ENCODE measurements around the gene LZTS2. TPM values are rescaled to one million over a fixed set of nuclear protein-coding genes. Genes with fewer than 3 reads are reported as not detected.

The LZTS2 gene
- total RNA-seq, 1 experiment from 2014 or later, result 93.0 TPM

- H2AFZ ChIP-seq (ENCODE audit: low read depth, low read length, poor library complexity, severe bottlenecking), result no peak overlapping the region
- ChIA-PET RAD21 (ENCODE audit: low non-redundant PET in 1 of 2, low total read pairs in 2 of 2, uncharacterized antibody in 2 of 2, unreplicated experiment in 2 of 2) (no interaction called here), POLR2A (no interaction called here), CTCF (interaction anchor here (3.9 to 6.1 kb wide), 2 partner anchors 13 to 94 kb away, joined by 14 to 104 read pairs; partner anchors contain the start of gene KAZALD1)
- H3K36me3 ChIP-seq (ENCODE audit: control insufficient read depth in 1 of 2, insufficient read depth in 2 of 2, low read length in 2 of 2), result no peaks in the 10 kb centered on the region
- H3K27ac ChIP-seq (ENCODE audit: low read depth, low read length), result no peak overlapping the region
- intact Hi-C loops (cut with micrococcal nuclease), result no loop called here
- no peak overlapping the region for H3K9ac ChIP-seq (ENCODE audit: low read length)
- DNase-seq (ENCODE audit: low read depth, low spot score) (no peak), ATAC-seq (no peak)
- no peaks in the 10 kb centered on the region for H3K9me3 ChIP-seq (ENCODE audit: control insufficient read depth in 1 of 2, insufficient read depth in 1 of 2, low read depth in 1 of 2, low read length in 2 of 2)
- H3K79me2 ChIP-seq (ENCODE audit: insufficient read depth, low read length), result peaks cover 46% of the 10 kb centered on the region
- no peak overlapping the region for H3K4me2 ChIP-seq (ENCODE audit: low read length)
- no peak overlapping the region for H3K4me3 ChIP-seq (replicated peaks in 1 of 2; ENCODE audit: low read depth in 1 of 2, low read length in 2 of 2)
- no peak for TF ChIP-seq ZNF274 (IDR thresholded peaks at IDR 0.05; ENCODE audit: low read depth, low read length)
- TF ChIP-seq ELF1 (IDR thresholded peaks at IDR 0.05; ENCODE audit: borderline replicate concordance, low read depth), result no peak
- no peak for TF ChIP-seq CBX3 (IDR thresholded peaks at IDR 0.05; ENCODE audit: low read depth)
- TF ChIP-seq FOSL1 (IDR thresholded peaks at IDR 0.05; ENCODE audit: low read depth), result no peak
- TF ChIP-seq POLR2A (IDR thresholded peaks at IDR 0.05; ENCODE audit: borderline replicate concordance, extremely low read depth, insufficient read depth, insufficient read length), result no peak
- no peak for TF ChIP-seq TCF7L2 (IDR thresholded peaks at IDR 0.05; ENCODE audit: borderline replicate concordance, extremely low read depth, insufficient read depth, insufficient read length)
- TF ChIP-seq, protein P1, sequence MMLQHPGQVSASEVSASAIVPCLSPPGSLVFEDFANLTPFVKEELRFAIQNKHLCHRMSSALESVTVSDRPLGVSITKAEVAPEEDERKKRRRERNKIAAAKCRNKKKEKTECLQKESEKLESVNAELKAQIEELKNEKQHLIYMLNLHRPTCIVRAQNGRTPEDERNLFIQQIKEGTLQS (IDR thresholded peaks at IDR 0.05), result no peak
- BruUV-seq (replicated peaks), result no TSS peak
- no peaks in the 10 kb centered on the region for H3K27me3 ChIP-seq (ENCODE audit: insufficient read depth, low read length)
- H3K4me1 ChIP-seq (ENCODE audit: control insufficient read depth in 1 of 2, insufficient read depth in 2 of 2, low read length in 2 of 2), result peaks cover 27 to 41% of the 10 kb centered on the region in 2 experiments
- no peaks in the 10 kb centered on the region for H4K20me1 ChIP-seq (ENCODE audit: insufficient read depth)
- no peaks in the 10 kb centered on the region for H3K9me2 ChIP-seq (ENCODE audit: insufficient read depth)
These were observed 48.6 kb downstream of the LZTS2 start for GRCh38 chr10:101047961-101048892.
